GM12874 (cell line): ENCODE data around the gene RALY.

Source experiments
- CTCF ChIP-seq: IDR thresholded peaks from 2 replicates; pipeline ENCODE4 v1.5.1; 2011; ENCODE audit warnings: low read depth, mild to moderate bottlenecking, control low read depth, low read length, moderate library complexity; ENCODE audit not compliant: insufficient read depth

RALY gene

GRCh38 chr20:34072778-34073177 is 79.1 kb downstream of the RALY start:
- no peak for TF ChIP-seq CTCF

- no peak for TF ChIP-seq CTCF
Observed at GRCh38 chr20:34074101-34074760, 80.5 kb downstream of the RALY start.

- TF ChIP-seq CTCF, result peak; percentile 14; the same call in 1 of the 2 replicates
Observed at GRCh38 chr20:34075647-34076046, 81.9 kb downstream of the RALY start.

GRCh38 chr20:34076952-34077351 is 83.2 kb downstream of the RALY start:
- no peak for TF ChIP-seq CTCF

GRCh38 chr20:34078540-34078939 is 84.8 kb downstream of the RALY start:
- TF ChIP-seq CTCF, result no peak

- no peak for TF ChIP-seq CTCF
Observed at GRCh38 chr20:34079818-34080217, 86.1 kb downstream of the RALY start.

GRCh38 chr20:34082232-34082887 is 88.6 kb downstream of the RALY start:
- TF ChIP-seq CTCF, result no peak
